BE2C (cell line): ENCODE data around the gene PRKCH.

Experiments used
- DNase-seq: peaks from one replicate; pipeline ENCODE4 v3.0.0-alpha.2; 2020
- H3K27me3 ChIP-seq: fragments of 250-450 bp; sonication (Bioruptor Pico); 2 replicates; pipeline ENCODE4 v1.5.1; 2020; ENCODE audit warnings: mild to moderate bottlenecking
- H3K36me3 ChIP-seq: fragments of 250-450 bp; sonication (Bioruptor Pico); 2 replicates; pipeline ENCODE4 v1.5.1; 2020; ENCODE audit warnings: mild to moderate bottlenecking
- H3K4me1 ChIP-seq: fragments of 250-450 bp; sonication (Bioruptor Pico); 2 replicates; pipeline ENCODE4 v1.5.1; 2020
- H3K4me3 ChIP-seq: 2 replicates; pipeline ENCODE4 v1.5.1; 2011; ENCODE audit warnings: low read depth, low read length
- H3K9me3 ChIP-seq: fragments of 250-450 bp; sonication (Bioruptor Pico); 2 replicates; pipeline ENCODE4 v1.5.1; 2020
- TF ChIP-seq, protein P1 (sequence below): IDR thresholded peaks from 2 replicates; pipeline ENCODE4 v1.5.1; 2012; ENCODE audit warnings: mild to moderate bottlenecking, low read depth, low read length

The PRKCH gene

DNA sequence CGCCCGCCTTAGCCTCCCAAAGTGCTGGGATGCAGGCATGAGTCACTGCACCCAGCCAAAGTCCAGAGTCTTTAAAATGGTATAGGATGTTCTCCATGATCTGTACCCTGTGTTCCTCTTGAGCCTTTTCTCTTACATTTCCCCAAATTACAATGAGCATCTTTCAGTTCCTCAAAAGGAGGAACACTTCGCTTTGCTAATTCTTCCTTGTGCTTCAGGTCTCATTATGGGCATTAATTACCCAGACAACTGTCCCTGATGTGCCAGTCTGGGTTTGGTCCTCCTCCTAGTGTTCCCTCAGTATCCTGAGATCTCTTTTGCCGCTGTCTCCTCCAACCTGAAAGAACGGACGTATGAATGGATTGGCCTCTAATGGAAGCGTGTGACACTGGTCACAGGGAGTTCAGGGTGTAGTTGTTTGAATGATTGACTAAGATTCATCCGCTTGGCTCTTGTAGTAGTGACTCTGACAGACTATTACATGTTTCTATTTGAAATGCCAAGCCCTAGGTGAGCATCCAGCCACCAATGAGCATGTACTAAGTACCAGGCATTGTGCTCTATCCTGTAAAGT lies 8.2 kb downstream of the PRKCH start:
- no peaks in the 10 kb centered on the region for H3K9me3 ChIP-seq
- H3K27me3 ChIP-seq = peaks cover 23% of the 10 kb centered on the region
- DNase-seq = no peak
- TF ChIP-seq, protein P1, sequence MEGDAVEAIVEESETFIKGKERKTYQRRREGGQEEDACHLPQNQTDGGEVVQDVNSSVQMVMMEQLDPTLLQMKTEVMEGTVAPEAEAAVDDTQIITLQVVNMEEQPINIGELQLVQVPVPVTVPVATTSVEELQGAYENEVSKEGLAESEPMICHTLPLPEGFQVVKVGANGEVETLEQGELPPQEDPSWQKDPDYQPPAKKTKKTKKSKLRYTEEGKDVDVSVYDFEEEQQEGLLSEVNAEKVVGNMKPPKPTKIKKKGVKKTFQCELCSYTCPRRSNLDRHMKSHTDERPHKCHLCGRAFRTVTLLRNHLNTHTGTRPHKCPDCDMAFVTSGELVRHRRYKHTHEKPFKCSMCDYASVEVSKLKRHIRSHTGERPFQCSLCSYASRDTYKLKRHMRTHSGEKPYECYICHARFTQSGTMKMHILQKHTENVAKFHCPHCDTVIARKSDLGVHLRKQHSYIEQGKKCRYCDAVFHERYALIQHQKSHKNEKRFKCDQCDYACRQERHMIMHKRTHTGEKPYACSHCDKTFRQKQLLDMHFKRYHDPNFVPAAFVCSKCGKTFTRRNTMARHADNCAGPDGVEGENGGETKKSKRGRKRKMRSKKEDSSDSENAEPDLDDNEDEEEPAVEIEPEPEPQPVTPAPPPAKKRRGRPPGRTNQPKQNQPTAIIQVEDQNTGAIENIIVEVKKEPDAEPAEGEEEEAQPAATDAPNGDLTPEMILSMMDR = no peak
- no peak overlapping the region for H3K4me3 ChIP-seq
- no peaks in the 10 kb centered on the region for H3K4me1 ChIP-seq
- no peaks in the 10 kb centered on the region for H3K36me3 ChIP-seq

DNA sequence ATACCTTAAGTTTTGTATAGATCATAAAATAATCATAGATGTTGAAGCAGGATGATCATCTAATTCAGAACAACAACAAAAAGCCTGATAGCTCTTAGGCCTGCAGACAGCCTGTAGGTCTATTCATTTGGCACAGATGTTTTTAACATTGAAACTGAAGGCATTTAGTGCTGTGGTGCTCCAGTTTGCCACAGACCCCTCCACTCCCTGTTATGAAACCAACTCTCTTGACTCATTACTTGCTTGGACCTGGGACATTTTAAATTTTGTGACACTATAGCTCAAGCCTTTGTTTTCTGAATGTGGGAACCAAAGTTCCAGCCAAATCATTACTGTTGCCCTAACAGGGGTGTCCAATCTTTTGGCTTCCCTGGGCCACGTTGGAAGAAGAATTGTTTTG lies 9.1 kb downstream of the PRKCH start:
- Histone ChIP-seq H3K27me3 (peaks cover 23% of the 10 kb centered on the region), H3K36me3 (no peaks in the 10 kb centered on the region), H3K4me1 (no peaks in the 10 kb centered on the region), H3K4me3 (no peak overlapping the region), H3K9me3 (no peaks in the 10 kb centered on the region)
- TF ChIP-seq, protein P1 = no peak
- no peak for DNase-seq

DNA sequence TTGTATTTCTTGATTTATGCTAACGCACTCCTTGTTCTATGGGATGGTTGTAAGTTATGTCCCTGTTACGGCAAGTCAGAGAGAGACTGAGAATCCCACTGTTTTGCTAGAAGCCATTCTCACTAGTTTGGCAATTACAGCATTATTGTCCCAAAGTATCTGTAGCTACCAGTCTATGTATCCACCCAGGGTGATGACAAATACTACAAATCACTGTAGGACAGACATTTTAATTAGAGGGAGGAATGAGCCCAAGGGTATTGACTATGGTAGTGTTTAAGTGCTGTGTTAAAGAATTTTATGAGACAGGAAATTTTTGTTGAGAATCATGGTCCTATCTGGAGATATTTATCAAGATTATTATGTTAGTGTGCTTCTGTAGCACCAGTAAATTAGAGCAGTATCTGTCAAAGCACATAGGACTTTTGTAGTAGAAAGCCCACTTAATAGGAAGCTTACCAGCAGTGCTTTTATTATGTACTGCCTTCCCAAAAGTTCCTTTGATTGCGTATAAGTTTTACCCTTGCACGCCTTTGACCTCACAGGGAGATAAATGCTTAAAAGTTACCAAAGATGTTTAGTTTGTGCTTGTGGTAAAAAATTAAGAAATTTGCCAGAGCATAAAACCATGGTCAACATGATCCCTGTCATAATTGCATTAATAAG lies 10.7 kb downstream of the PRKCH start:
- H3K4me3 ChIP-seq = no peak overlapping the region
- no peaks in the 10 kb centered on the region for H3K9me3 ChIP-seq
- peaks cover 27% of the 10 kb centered on the region for H3K27me3 ChIP-seq
- H3K4me1 ChIP-seq = no peaks in the 10 kb centered on the region
- TF ChIP-seq, protein P1 = no peak
- H3K36me3 ChIP-seq = no peaks in the 10 kb centered on the region
- DNase-seq = no peak

DNA sequence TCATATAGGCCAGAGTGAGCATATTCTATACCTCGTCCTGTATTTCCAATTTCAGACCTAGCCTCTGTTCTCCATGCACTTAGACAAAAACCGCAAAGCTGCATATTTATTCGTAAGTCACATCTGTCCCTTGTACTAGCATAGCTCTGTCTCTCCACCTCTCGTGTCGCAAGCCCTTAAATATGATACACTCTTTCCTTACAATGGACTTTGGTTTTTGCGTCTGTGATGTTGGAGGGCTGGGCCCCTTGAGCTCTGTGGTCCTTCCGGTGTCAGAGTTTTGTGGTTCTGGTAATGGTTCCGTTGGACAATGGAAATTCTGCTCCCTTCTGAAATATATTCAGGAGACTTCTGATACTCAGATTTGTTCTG lies 11.3 kb downstream of the PRKCH start:
- Histone ChIP-seq H3K27me3 (peaks cover 27% of the 10 kb centered on the region), H3K4me3 (no peak overlapping the region), H3K9me3 (no peaks in the 10 kb centered on the region), H3K4me1 (no peaks in the 10 kb centered on the region), H3K36me3 (no peaks in the 10 kb centered on the region)
- TF ChIP-seq, protein P1 = no peak
- DNase-seq = no peak

DNA sequence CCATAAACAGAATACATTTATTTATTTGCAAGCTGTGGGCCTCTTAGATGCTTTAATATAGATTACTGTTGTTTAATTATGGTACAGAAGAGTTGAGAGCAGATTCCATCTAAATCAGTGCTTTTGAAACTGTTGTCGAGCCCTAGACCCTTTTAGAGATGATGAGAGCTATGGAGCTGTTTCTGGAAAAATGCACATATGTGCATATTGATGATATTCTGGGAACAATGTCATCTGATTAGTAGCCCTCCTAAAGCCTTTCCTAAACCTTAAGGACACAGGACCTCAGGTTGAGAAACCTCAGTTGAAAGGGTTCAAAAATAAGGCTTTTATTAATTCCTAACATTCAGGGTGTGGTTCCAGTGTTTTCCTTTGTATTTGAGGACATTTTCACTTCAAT lies 11.7 kb downstream of the PRKCH start:
- Histone ChIP-seq H3K4me3 (no peak overlapping the region), H3K4me1 (no peaks in the 10 kb centered on the region), H3K36me3 (no peaks in the 10 kb centered on the region), H3K27me3 (peaks cover 27% of the 10 kb centered on the region), H3K9me3 (no peaks in the 10 kb centered on the region)
- TF ChIP-seq, protein P1 = no peak
- no peak for DNase-seq

DNA sequence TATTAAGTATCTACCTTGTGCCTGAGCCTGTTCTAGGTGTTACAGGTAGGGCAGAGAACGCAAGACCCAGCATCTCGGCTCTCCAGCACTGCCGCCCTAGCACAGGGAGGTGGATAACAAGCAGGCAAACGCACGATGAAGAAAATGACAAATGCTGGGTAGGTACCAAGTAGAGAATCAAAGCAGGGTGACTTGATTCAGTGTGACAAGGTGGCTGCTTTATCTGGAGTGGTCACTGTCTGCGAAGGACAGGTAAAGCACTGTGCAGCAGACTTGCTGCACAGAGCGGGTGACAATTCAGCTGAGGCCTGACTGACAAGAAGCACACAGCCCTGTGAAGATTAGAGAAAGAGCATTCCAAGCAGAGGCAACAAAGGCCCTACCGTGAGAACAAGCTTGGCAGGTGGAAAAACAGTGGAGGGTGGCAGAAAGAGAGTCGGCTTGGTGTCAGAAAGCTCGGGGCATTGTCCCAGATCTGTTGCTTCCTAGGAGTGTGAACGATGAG lies 12.9 kb downstream of the PRKCH start:
- H3K4me1 ChIP-seq = no peaks in the 10 kb centered on the region
- no peak for DNase-seq
- H3K4me3 ChIP-seq = no peak overlapping the region
- TF ChIP-seq, protein P1 = no peak
- H3K9me3 ChIP-seq = no peaks in the 10 kb centered on the region
- peaks cover 27% of the 10 kb centered on the region for H3K27me3 ChIP-seq
- no peaks in the 10 kb centered on the region for H3K36me3 ChIP-seq
